Left renal cortex interstitium (tissue), 4 donors: Measurements from ENCODE around the gene DHX9. TPM values are rescaled to one million over a fixed set of nuclear protein-coding genes. Genes with fewer than 3 reads are reported as not detected.

Experiments used
- DNase-seq, 4 donors: peaks; one replicate each; pipeline ENCODE4 v3.0.0-alpha.2; 2013; ENCODE audit warnings: low read depth in 4 of 4, low spot score in 2 of 4, missing footprints in 1 of 4
- polyA plus RNA-seq, 4 donors: library from polyadenylated mRNA; unstranded; fragments of 120-200 nt; gene quantifications; one replicate each; pipeline ENCODE4 v1.2.1, GENCODE V29; 2013; ENCODE audit not compliant: insufficient read length in 4 of 4

DHX9 gene
- polyA plus RNA-seq, result 100 to 1,000 TPM; 267 to 292 (median 279) TPM

DNA sequence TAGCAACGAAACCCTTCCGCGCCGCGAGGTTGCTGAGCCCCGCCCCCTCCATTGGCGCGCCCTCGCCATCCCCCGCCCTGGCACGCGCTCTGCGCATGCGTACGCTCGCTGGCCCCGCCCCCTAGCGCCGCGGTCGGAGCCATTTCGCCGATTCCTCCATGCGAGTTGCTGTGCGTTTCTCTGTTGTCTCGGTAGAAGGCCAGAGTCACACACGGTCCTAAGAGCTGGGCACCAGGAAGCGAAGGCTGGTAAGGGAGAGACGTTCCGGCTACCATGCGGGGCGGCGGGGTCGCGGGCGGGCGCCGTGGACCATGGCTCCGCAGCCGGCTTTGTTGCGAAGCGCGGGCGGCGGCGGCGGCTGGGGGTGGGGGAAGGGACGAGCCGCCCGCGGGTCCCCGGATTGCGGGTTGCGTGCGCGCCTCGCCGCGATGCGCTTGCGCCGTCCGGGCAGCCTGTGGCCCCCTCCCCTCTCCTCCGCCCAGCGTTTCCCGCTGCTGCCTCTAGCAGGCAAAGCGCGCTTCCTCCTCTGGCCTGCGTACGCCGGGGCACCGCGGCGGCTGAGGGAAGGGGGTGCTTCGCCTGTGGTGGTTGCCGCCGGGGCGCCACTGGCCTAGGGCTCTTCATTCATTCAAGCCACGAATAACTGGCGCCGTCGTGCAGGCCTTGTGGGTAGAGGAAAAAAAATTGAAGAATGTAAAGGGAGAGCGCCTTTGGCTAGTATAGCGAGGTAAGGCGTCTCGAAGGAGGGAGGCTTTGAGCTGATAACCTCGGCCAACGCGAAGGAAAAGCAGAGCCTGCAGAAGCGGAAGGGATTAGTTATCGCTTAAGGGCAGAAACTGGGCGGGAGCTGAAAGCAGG is at the start of gene DHX9:
Gene DHX9, plus strand, starts transcription at position 139 of the 858 bp plus-strand sequence. CDS start 3,220 bp downstream, outside the sequence.
- peak; percentile 79 to 85 (median 84) for DNase-seq

- no peak for DNase-seq
These were observed 47.6 kb upstream of the DHX9 start for GRCh38 chr1:182791281-182792179.

- DNase-seq, result no peak
These were observed 45.1 kb upstream of the DHX9 start for GRCh38 chr1:182794091-182794490.

DNA sequence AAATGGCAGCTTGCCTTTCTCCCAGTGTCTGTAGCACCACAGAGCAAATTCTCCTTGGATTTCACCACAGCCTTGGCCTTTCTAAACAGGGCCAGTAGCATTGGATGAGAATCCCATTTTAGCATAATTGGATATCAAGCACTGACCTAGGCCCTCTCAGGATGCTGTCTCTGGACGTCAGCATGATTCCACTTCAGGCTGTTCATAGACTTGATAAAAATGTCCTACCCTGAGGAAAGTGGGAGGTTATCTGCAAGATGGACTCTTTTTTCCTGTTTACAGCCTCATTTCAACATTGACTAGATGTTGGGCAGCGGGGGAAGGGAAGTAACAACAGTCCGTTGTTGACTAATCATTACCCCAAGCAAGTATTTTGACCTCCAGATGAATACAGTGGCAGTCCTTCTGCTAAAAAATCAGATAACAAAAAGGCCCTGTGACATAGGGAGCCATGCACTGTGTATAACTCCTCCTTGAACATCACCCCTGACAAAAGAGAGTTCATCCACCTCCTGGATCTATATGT is 44.4 kb upstream of the DHX9 start:
- DNase-seq, result no peak

GRCh38 chr1:182795563-182796228 is 43.5 kb upstream of the DHX9 start:
- DNase-seq, result no peak

DNA sequence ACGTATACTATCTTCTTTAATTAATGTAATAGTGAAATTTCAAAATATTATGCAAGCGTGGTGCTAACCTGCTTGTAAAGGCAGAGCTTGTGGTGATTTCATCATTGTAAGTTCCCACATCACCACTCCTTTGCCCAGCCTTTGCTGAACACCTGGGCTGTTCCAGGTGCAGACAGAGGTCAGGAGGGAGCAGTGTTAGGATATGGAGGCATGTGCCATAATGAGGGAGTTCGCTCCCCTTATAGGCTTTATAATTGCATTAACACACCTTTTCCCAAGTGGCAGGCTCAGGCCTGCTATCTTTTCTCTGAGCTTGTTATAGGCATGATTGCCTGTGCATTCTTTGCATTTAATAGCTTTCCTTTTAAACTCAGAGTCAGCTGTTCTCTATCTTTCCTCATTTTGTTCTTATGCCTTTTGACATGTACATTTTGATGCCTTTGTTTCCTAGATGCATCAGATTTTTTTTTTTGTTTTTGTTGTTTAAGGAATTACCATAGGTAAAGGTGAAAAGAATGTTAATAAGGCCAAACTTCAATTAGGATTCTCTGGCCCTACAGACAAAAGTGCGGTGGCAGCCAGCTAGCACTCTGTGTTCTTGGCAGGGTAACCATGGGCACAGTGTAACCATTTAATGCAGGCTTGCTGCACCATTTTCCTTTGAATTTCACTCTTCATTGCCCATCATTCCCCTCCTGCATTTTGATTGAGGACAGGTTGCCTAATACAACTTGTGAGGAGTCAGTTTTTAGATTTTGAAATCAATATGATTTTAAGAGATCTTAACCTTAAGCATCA is 36.9 kb upstream of the DHX9 start:
- DNase-seq, result no peak

GRCh38 chr1:182803846-182804245 is 35.3 kb upstream of the DHX9 start:
- no peak for DNase-seq

- DNase-seq, result no peak
These were observed 33.0 kb upstream of the DHX9 start for GRCh38 chr1:182806015-182806678.

DNA sequence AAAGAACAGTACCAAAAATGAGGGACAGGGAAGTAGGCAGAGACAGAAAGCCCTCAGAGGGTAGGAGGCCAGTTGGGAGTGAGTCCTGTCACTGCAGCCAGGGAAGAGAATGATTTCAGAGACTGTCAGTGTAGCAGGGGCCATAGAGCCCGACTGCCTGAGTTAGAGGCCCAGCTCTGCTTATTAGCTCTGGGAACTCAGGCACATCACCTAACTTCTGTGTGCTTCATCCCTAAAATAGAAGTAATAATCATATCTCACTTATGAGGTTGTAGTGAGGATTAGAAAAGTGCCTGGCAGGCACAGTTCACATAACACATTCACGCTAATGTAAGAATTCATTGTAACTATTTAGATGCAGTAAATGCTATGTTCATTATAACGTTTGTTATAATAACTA is 31.2 kb upstream of the DHX9 start:
- no peak for DNase-seq

GRCh38 chr1:182809414-182809957 is 29.7 kb upstream of the DHX9 start:
- no peak for DNase-seq

- DNase-seq, result no peak
These were observed 27.0 kb upstream of the DHX9 start for GRCh38 chr1:182811975-182812722.

- DNase-seq, result no peak
These were observed 22.3 kb upstream of the DHX9 start for GRCh38 chr1:182816863-182817262.

DNA sequence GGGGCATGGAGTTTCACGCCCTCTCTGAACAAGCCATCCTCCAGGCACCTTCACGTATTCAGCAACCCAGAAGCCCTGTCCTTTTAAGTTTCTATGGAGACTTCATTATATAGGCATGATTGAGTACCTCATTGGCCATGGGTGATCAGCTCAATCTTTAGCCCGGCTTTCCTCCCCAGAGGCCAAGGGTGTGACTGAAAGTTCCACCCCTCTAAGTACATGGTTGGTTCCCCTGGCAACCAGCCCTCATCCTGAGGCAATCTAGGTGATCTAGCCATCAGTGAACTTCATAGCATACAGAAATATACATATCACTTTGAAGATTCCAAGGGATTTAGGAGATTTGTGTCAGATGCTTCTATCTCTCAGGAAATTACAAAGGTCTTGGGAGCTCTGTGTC is 21.3 kb upstream of the DHX9 start:
- DNase-seq, result no peak

GRCh38 chr1:182823220-182823619 is 15.9 kb upstream of the DHX9 start:
- no peak for DNase-seq

DNA sequence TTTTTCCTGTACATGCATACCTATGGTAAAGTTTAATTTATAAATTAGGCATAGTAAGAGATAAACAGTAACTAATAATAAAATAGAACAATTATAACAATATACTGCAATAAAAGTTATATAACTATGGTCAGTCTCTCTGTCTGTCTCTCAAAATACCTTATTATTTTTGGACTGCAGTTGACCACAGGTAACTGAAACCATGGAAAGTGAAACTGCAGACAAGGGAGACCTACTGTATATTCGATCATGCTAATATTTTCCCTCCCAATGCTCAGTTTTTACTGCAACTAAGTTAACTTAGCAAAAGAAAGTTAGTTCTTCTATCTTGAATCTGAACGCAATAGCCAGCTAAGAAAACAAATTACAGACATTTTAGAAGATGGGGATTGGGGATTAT is 12.3 kb upstream of the DHX9 start:
- no peak for DNase-seq

- DNase-seq, result no peak
These were observed 9.7 kb upstream of the DHX9 start for GRCh38 chr1:182829285-182829932.

- no peak for DNase-seq
These were observed 5.9 kb upstream of the DHX9 start for GRCh38 chr1:182833271-182833670.

DNA sequence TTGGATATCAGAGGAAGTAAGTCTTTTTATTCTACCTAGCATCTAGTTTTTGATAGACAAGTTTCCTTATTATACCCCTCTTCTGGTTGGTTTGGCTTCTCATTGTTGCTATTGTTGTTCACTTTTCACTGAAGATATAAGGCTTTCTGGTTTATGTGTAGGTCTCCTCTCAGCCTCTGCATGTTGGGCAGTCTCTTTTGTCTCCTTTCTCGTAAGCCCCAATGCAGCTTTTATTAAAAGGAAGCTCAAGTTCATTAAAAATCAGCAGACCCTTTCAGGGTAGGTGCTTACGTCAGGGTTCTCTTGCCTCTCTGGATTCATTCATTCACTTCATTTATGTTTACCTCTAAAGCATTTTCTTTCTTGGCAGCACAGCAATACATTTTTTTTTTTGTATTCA is 4.8 kb upstream of the DHX9 start:
- no peak for DNase-seq
